Raji (cell line): ENCODE results near the gene PCDH9.

ENCODE experiments used
- POLR2A ChIP-seq: IDR thresholded peaks from 2 replicates; pipeline ENCODE4 v1.6.1; 2011; ENCODE audit warnings: low read depth, low read length, control low read depth; ENCODE audit not compliant: insufficient read depth

Gene PCDH9

DNA sequence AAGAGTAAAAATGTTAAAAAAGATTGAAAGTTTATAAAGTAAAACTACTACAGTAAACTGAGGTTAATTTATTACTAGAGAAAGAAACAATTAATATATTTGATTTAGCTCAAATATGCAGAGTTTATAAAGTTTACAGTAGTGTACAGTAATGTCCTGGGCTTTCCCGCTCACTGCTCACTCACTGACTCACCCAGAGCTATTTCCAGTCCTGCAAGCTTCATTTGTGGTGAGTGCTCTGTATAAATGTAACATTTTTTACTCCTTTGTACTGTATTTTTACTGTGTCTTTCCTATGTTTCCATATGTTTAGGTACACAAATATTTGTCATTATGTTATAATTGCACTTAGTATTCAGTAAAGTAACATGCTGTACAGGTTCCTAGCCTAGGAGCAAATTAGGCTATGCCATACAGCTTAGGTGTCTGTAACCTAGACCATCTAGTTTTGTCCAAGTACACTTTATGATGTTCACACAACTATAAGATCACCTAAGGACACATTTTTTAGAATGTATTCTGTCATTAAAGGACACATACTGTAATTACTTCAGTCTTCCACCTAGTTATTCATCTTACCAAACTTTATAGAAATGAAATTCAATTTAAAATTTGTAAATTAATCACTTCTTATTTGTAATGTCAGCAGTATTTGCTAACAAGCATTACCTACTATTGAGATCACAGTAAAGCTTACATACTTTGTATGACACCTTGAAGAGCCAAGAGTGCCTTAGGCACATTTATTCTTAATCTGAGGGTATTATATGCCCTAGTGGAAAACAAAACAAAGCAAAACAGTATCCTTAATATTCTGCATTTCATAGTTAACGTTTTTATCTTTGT, 683.4 kb downstream of the PCDH9 start:
- no peak for TF ChIP-seq POLR2A

DNA sequence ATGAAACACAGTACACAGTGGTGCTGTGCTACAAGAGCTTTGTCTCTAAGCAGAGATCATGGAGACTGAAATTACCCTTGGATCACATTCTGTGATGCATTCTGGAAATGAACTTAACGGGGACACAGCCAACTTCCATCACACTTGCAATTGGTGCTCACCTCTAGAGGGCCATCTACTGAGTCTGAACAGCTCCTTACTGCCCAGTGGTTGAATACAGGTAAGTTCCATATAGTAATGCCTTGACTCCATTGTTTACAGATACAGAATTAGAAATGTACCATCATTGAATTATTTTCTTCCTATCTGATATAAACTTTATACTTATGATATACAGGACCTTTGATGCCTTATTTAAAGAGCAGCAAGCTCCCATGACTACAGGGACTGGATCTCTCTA, 686.4 kb downstream of the PCDH9 start:
- no peak for TF ChIP-seq POLR2A

GRCh38 chr13:66537417-66537816, 692.7 kb downstream of the PCDH9 start:
- TF ChIP-seq POLR2A, result no peak

DNA sequence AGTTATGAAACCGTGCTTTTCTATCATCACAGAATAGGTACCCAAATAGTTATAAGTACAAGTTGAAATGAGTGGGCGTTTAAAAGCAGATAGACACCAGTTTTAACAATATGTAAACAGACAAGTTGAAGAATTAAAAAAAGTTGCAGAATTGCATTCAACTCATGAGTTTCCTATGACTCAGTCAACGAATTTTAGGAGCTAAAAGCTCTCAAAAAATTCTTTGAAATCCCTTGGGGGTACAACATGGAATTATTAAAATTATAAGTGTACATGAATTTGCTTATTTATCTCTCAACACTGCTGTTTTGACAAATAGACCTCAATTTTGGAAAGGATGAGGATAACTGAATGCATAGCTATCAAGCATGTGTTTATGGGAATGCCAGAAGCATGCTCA, 693.4 kb downstream of the PCDH9 start:
- no peak for TF ChIP-seq POLR2A

- TF ChIP-seq POLR2A, result no peak
These were observed 695.6 kb downstream of the PCDH9 start for GRCh38 chr13:66534561-66534960.

DNA sequence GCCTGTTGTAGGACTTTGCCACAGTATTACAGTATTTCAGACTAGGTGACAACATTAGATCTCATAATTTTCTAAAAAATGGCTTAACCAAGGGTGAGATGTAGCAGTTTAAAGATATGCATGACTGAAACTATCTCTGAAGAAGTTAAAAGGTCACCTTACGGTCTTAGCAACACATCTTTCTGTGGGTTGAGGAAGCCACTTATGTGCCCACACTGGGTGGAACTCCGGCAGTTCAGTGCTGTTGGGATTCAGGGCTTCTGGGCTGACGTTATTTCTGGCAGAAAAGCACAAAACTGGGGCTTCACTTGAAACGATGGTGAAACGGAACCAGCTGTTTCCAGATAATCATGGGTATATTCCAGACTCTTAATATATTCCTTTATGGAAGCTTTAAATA, 697.3 kb downstream of the PCDH9 start:
- no peak for TF ChIP-seq POLR2A

- TF ChIP-seq POLR2A, result no peak
These were observed 698.0 kb downstream of the PCDH9 start for GRCh38 chr13:66532146-66532545.

DNA sequence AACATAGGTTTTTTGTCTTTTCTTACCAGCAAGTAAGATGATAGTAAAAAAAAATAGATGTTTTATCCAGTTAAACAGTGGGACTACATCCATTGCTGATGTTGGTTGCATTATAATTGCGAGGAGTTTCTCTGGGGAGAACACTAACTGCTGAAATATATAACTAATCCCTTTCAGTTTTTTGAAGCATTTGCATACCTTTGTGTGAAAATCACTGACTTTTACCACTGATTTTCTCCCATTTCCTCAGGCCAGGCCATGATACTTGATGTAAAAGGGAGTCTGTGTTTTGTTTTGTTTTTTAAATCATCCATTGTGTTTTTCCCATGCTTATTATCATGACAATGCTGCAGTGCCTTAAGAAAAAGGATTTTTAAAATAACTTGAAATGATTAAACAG, 699.5 kb downstream of the PCDH9 start:
- TF ChIP-seq POLR2A, result no peak

DNA sequence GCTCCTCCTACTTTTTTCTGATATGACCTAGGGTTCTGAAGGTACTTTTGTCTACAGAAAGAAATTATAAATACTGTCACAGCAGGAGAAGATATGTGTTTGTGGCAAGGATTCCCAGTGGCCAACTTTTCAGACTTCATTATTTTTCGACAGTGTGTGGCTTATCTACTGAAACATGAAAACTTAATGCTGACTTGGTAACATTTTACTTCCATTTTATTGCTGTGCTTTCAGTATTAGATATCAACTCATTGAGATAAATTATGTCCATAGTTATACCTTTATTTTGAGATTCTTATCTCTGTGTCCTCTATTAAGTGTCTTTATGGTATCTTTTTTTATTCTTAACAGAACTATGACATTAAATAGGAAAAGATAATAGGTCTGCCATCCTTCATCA, 700.0 kb downstream of the PCDH9 start:
- no peak for TF ChIP-seq POLR2A

- TF ChIP-seq POLR2A, result no peak
These were observed 701.1 kb downstream of the PCDH9 start for GRCh38 chr13:66528944-66529576.

- TF ChIP-seq POLR2A, result no peak
These were observed 702.0 kb downstream of the PCDH9 start for GRCh38 chr13:66528180-66528579.

DNA sequence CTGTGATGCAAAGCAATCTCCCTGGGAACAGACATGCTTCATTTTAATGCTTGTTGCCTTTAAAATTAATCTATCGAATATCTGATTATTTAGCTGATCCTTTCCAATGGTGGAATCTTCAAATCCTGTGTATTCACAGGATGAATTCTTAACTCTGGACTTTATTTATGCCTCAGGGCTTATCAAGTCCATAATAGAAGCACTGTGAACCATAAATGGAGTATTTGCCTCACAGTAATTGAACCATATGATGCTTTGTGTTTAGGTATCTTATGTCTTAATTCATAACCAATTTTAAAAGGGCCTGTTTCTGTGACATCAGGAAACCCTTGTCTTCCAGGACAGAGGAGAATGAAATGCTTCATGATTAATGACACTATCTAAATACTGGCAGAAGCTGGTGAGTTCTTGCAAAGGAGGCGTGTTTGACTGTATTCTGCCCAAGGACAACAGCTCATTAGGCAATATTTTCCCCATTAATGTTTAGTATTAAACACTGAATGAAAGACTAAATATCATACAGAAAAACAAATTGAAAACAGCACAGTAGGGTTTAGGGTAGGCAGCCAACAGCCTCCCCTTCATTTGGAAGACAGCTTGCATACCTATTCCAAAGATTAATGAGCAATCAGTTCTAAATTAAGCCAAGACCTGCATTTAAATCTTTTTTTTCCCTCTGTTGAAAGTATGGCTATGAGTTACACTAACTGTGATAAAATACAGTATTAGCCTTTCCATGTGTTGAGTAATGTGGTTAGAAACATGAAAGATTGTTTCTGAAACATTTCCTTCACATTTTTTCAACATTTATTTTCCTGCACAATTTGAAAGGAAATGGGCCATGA, 709.4 kb downstream of the PCDH9 start:
- TF ChIP-seq POLR2A, result no peak

- no peak for TF ChIP-seq POLR2A
These were observed 710.9 kb downstream of the PCDH9 start for GRCh38 chr13:66519259-66519658.

- no peak for TF ChIP-seq POLR2A
These were observed 712.1 kb downstream of the PCDH9 start for GRCh38 chr13:66518068-66518467.

GRCh38 chr13:66513728-66514127, 716.4 kb downstream of the PCDH9 start:
- TF ChIP-seq POLR2A, result no peak

- no peak for TF ChIP-seq POLR2A
These were observed 721.0 kb downstream of the PCDH9 start for GRCh38 chr13:66509175-66509574.
